Measurements from ENCODE around the gene TMEM255A. TPM values are rescaled to one million over a fixed set of nuclear protein-coding genes. Genes with fewer than 3 reads are reported as not detected.

Gene TMEM255A
- total RNA-seq, 1 donor from 2014 or later = not detected

- DNase-seq = no peak
Measured at GRCh38 chrX:120262859-120263708, 48.2 kb downstream of the TMEM255A start.

GRCh38 chrX:120260369-120260768 is 50.9 kb downstream of the TMEM255A start:
- no peak for DNase-seq

GRCh38 chrX:120253784-120254183 is 57.5 kb downstream of the TMEM255A start:
- no peak for DNase-seq

DNA sequence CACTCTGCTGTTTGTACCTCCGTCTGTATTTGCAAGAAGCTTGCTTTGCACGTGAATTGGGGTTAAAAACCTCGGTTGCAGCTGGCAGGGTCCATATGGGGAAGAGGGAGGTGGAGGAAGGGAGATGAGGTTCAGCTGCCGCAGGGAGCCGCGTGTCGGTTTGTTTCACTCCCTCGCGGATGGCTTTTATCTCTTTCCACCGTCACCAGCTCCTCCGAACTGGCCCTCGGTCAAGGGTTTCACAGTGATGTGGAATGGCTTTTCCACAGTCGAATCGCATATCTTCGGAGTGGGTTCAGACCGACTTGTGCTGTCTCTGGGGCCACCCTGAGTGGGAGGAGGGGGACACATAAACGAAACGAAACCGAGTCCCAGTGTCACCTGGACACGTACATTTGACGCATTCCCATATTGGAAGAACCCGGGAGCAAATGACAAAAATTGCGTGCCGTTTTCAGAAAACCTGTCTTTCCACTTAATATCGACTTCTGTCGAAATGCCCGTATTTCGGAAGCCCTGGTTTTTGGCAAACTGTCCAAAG is 59.7 kb downstream of the TMEM255A start:
- peak; percentile 34 for DNase-seq

- DNase-seq = peak; percentile 95
Measured at GRCh38 chrX:120250522-120251271, 60.6 kb downstream of the TMEM255A start, which contains the start of gene ZBTB33. TSS of gene ZBTB33 (plus strand) at chrX:120250812. CDS start at chrX:120253416, 2,604 bp downstream.

DNA sequence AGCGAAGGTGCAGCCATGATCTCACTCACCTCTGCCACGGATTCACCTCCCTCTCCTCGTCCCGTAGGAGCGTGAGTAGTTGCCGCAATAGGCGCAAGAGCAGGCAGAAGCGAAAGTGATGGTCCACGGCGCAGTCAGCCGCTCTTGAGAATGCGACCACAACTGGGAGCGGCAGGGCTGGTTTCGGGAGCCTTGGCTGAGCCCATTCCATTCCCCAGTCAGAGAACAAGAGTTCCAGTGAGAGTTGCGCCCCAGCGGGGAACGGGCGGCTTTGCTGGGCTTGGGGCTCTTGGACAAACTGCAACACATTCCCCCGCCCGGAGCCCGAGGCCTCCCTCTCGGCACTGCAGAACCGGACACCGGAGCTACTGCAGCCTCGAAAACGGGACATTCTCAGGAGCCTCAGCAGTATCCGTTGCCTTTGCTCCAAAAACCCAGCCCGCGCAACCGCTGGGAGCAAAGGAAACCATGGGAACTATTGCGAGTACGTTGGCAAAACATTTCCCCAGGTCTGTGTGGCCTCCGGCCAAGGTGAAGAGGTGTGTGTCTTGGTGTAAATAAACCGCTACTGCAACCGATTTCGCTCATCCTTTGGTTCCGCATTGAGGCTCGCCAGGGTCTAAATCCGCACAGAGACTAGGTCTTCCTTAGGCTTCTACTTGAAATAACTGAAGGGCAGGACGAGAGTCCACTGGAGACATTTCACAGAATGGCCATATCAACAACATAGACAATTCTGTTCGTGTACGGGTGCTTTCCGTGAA is 66.3 kb downstream of the TMEM255A start:
- DNase-seq = peak; percentile 87

DNA sequence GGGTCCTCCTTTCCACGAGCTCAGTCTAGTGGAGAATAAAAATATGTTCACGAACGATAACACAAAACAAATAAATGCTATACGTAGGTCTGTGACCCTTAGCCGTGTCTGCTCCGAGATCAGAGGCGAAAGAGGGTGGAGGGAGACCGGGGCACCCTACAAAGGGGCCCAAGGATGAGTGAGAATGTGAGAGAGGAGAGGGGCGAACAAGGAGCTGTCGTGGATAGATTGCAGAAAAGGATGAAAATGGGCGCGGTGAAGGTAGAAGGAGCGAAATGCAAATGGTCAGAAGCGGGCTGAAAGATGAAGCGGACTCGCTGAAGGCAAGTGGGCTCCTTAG is 66.9 kb downstream of the TMEM255A start:
- no peak for DNase-seq

DNA sequence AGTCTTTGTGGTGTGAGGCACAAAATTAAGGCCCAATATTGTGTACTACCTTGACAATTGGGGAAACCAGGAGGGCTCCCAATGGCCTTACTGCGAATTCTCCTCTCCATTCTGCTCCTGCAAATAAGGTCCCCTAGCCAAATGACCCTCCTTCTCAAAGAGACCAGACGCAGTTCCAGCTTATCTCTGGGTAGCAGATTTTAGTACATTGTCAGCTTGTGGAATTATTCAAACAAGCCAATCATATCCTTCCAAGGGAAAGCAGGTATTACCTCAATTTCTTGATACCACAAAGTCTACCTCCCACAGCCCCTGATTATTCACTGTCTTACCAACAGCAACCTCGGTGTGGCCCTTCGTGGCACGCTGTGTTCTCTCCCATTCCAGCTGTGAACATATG is 68.4 kb downstream of the TMEM255A start:
- no peak for DNase-seq

- no peak for DNase-seq
Measured at GRCh38 chrX:120238933-120239332, 72.3 kb downstream of the TMEM255A start.

DNA sequence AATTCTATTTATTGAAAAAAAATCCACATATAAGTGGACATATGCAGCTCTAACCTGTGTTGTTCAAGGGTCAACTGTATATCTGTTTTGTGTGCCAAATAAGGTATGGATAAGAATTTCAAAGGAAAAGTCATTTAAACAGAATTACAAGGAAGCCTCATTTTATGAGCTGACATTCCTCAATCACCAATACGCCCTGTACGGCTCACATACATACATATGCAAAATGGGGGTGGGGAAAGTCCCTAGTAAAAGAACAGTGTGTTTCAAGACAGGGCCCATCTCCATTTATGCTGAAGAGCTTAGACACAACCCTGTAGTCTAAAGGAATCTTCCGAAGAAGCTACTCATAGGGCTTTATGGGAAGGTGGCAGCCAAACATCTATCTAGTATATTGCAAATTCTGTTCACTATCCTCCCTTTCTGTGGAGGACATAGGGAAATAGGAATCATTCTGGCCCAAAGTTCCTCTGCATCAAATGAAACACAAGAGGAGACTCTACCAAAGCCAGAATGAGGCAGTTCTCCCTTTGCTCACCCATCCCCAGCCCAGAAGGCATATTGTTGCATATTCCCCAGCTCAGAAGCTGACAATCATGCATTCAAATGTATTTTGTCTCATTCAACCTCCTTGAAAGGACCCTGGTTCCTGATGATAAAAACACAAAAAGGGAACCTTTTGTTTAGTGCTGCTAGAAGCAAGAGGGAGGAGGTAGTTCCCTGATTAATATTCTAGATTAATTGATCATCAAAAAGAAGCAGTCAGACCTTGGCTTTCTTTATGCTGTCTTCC is 74.4 kb downstream of the TMEM255A start:
- no peak for DNase-seq

DNA sequence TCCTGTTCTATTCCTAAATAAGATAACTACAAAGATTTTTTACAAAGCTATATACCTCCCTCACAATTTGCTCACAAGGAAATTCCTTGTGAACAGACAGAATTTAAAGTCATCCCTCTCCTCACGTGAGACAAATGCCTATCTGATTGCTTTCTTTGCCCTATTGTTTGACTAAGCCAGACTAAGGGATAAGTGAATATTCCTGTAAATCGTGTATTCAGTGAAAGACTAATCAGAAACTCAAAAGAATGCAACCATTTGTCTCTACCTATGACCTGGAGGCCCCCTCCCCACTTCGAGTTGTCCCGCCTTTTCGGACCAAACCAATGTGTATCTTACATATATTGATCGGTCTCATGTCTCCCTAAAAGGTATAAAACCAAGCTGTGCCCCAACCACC is 76.0 kb downstream of the TMEM255A start:
- DNase-seq = no peak

DNA sequence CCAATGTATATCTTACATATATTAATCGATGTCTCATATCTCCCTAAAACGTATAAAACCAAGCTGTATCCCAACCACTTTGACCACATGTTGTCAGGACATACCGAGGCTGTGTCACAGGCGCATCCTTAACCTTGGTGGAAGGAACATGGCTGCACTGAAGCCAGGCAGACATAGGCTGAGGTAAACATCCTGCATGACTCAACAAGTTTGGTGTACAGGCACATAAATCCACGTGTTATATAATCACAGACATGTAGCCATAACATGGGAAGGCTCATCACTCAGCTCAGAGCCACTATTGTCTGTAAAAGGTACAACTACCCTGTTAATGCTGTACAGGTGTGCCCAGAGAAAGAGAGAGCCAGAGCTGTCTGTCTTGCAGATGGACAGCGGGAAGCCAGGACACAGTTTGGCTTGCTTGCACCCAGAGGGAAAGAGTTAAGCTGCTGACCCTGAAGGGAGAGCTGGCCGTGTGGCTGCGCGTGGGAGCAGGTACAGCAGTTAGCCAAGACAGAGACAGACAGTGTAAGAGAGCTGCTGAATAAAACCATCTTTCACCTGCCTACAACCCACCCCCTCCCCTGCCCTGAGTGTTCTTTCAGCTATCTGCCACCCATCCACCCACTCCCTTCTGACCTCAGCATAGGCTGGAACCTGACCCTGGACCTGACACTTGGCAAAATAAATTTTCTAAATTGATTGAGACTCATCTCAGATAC is 82.9 kb downstream of the TMEM255A start:
- DNase-seq = no peak

DNA sequence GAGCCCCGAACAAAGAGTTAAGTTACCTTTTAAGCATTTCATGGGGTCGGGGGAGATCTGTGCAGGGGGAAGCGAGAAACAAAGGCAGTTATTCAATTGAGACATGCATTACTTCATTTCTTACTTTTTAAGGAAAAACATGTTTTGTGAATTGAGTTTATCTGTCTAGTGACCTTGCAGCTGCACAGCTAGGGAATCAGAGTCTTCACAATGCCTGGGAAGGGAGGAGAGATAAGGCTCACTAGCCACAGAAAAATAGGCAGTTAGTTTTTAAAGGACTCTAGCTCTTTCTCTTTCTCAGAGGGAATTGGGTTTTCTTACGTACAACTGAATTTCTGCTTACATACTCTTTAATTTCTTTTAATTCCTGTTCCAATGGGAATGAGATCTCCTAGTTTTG is 86.9 kb downstream of the TMEM255A start:
- DNase-seq = no peak

DNA sequence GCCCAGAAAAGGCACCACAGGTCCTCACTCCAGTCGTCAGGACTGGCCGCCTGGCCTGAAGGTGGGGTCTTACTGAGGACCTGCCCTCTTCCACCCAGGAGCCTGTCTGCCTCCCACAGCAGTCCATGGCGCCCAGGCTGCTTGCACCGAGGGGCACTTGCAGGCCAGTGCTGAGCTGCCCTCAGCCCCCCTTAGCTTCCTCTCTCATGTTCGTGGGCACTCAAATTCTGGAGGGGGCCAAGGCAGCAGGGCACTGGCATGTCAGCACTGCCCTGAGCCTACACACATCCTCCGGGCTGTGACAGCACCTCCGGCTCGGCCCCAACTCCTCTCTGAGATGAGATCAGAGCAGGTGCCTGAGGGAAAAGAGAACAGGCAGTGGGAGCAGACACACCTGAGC is 87.9 kb downstream of the TMEM255A start:
- no peak for DNase-seq

DNA sequence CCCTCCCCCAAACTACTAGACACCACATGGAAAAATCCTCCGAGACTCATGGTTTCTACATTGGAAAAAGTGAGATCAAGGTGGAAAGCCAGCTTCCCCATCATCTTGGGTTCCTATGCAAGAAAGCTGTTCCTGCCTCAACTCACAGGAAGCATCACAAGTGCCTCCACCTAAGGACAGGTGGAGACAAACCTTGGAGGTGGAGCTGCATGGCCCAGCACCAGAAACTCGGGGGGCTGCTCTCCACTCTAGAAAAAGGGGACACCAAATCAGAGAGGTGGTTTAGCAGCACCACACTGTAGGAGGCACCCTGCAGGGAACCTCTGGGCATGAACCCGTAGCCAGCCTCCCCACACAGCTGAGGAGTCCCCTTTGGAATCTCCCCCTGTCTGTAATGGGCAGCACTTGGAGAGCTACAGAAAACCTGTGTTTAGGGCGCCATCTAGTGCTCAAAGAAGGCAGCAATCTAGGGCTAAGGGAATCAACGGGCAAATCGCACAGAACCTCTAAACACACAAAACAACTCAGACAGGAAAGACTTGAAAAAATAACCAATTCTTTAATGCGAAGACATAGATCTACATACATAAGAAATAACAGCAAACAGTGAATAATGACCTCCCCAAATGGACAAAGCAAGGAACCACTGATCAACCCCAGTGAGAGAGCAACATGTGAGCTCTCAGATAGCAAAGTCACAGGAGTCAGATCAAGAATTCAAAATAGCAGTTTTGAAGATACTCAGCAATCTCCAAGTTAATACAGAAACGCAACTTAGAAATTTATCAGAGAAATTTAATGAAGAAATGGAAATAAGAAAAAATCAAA is 97.6 kb downstream of the TMEM255A start:
- DNase-seq = peak; percentile 72

Other genes with a start within 250 kb of the TMEM255A start
- not detected in 2 replicates for gene RHOXF2B, start 233.8 kb downstream of the TMEM255A start, total RNA-seq
- not detected in 2 replicates for gene RHOXF1, start 195.5 kb downstream of the TMEM255A start, total RNA-seq
- gene RHOXF2, start 152.8 kb downstream of the TMEM255A start, total RNA-seq = not detected in 2 replicates
- 14.5 and 17.1 TPM in 2 replicates for gene ZBTB33, start 60.6 kb downstream of the TMEM255A start, total RNA-seq
- gene ATP1B4, start 50.6 kb upstream of the TMEM255A start, total RNA-seq = not detected in 2 replicates
- gene LAMP2, start 157.8 kb upstream of the TMEM255A start, total RNA-seq = 125 and 139 TPM in 2 replicates
- 39.3 and 92.6 TPM in 2 replicates for gene CUL4B, start 249.5 kb upstream of the TMEM255A start, total RNA-seq